Erythroblast (primary cell): ENCODE results near the gene PIK3R6.

Source experiments
- GATA1 ChIP-seq: IDR thresholded peaks from 2 replicates; pipeline ENCODE4 v1.6.1; 2011; ENCODE audit warnings: low read depth, mild to moderate bottlenecking, control low read depth, low read length, moderate library complexity
- POLR2A ChIP-seq: IDR thresholded peaks from 2 replicates; pipeline ENCODE4 v1.6.1; 2011; ENCODE audit warnings: mild to moderate bottlenecking, low read length

GRCh38 chr17:8757189-8757588 lies 110.3 kb downstream of the PIK3R6 start:
- TF ChIP-seq POLR2A, result no peak
- no peak for TF ChIP-seq GATA1
